Measurements from ENCODE around the gene VEGFB. TPM values are rescaled to one million over a fixed set of nuclear protein-coding genes. Genes with fewer than 3 reads are reported as not detected.

The VEGFB gene
- total RNA-seq, 1 experiment from 2014 or later: 101 TPM

DNA sequence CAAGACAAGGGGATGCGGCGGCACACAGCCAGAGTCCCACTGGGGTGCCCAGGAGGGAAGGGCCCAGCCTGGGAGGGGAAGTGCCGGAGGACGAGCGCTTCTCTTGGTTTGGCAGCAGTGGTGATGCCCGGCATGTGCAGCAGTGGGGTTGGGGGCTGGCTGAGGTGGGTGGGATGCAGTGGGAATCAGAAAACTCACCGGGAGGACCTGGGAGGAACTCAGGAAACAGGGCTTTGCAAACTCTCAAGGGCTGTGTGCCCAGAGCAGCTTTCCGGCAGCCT is 24.9 kb upstream of the VEGFB start:
- Histone ChIP-seq H3K27ac (ENCODE audit: low read length) (no peak overlapping the region), H3K9me3 (ENCODE audit: control insufficient read depth, insufficient read depth, low read depth, low read length) (no peaks in the 10 kb centered on the region), H3K4me1 (ENCODE audit: control insufficient read depth, insufficient read depth, low read length) (no peaks in the 10 kb centered on the region; the same call in 1 of the 2 replicates), H3K36me3 (ENCODE audit: control insufficient read depth, insufficient read depth, low read length) (no peaks in the 10 kb centered on the region; the same call in none of the 2 replicates), H3K4me3 (ENCODE audit: low read depth in 2 of 2, low read length in 2 of 2) (no peak overlapping the region), H3K27me3 (ENCODE audit: control insufficient read depth, insufficient read depth, low read length) (no peaks in the 10 kb centered on the region)
- ATAC-seq (no peak), DNase-seq (ENCODE audit: low read depth, low spot score) (no peak)
- POLR2A ChIA-PET: no interaction called here
- in situ Hi-C loops (cut with HindIII; ENCODE audit: low pct_unique_long_range_greater_than_20kb, low sequenced_read_pairs): no loop called here
- TF ChIP-seq POLR2AphosphoS5 (IDR thresholded peaks at IDR 0.05; ENCODE audit: low read depth, low read length) (no peak), TCF7L2 (IDR thresholded peaks at IDR 0.05; ENCODE audit: low read depth, low read length) (no peak), SIN3A (IDR thresholded peaks at IDR 0.05; ENCODE audit: borderline replicate concordance, insufficient read depth, low read depth, low read length) (no peak)
- TF ChIP-seq, protein P1, sequence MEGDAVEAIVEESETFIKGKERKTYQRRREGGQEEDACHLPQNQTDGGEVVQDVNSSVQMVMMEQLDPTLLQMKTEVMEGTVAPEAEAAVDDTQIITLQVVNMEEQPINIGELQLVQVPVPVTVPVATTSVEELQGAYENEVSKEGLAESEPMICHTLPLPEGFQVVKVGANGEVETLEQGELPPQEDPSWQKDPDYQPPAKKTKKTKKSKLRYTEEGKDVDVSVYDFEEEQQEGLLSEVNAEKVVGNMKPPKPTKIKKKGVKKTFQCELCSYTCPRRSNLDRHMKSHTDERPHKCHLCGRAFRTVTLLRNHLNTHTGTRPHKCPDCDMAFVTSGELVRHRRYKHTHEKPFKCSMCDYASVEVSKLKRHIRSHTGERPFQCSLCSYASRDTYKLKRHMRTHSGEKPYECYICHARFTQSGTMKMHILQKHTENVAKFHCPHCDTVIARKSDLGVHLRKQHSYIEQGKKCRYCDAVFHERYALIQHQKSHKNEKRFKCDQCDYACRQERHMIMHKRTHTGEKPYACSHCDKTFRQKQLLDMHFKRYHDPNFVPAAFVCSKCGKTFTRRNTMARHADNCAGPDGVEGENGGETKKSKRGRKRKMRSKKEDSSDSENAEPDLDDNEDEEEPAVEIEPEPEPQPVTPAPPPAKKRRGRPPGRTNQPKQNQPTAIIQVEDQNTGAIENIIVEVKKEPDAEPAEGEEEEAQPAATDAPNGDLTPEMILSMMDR (IDR thresholded peaks at IDR 0.05): no peak
- TF ChIP-seq, protein P2, sequence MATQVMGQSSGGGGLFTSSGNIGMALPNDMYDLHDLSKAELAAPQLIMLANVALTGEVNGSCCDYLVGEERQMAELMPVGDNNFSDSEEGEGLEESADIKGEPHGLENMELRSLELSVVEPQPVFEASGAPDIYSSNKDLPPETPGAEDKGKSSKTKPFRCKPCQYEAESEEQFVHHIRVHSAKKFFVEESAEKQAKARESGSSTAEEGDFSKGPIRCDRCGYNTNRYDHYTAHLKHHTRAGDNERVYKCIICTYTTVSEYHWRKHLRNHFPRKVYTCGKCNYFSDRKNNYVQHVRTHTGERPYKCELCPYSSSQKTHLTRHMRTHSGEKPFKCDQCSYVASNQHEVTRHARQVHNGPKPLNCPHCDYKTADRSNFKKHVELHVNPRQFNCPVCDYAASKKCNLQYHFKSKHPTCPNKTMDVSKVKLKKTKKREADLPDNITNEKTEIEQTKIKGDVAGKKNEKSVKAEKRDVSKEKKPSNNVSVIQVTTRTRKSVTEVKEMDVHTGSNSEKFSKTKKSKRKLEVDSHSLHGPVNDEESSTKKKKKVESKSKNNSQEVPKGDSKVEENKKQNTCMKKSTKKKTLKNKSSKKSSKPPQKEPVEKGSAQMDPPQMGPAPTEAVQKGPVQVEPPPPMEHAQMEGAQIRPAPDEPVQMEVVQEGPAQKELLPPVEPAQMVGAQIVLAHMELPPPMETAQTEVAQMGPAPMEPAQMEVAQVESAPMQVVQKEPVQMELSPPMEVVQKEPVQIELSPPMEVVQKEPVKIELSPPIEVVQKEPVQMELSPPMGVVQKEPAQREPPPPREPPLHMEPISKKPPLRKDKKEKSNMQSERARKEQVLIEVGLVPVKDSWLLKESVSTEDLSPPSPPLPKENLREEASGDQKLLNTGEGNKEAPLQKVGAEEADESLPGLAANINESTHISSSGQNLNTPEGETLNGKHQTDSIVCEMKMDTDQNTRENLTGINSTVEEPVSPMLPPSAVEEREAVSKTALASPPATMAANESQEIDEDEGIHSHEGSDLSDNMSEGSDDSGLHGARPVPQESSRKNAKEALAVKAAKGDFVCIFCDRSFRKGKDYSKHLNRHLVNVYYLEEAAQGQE (IDR thresholded peaks at IDR 0.05; ENCODE audit: insufficient read depth in 1 of 2, low read depth in 2 of 2, low read length in 1 of 2): no peak
- intact Hi-C loops (cut with micrococcal nuclease; ENCODE audit: unreplicated experiment): no loop called here
- CTCF ChIA-PET: no interaction called here
- no TSS peak for BruUV-seq (replicated peaks)

DNA sequence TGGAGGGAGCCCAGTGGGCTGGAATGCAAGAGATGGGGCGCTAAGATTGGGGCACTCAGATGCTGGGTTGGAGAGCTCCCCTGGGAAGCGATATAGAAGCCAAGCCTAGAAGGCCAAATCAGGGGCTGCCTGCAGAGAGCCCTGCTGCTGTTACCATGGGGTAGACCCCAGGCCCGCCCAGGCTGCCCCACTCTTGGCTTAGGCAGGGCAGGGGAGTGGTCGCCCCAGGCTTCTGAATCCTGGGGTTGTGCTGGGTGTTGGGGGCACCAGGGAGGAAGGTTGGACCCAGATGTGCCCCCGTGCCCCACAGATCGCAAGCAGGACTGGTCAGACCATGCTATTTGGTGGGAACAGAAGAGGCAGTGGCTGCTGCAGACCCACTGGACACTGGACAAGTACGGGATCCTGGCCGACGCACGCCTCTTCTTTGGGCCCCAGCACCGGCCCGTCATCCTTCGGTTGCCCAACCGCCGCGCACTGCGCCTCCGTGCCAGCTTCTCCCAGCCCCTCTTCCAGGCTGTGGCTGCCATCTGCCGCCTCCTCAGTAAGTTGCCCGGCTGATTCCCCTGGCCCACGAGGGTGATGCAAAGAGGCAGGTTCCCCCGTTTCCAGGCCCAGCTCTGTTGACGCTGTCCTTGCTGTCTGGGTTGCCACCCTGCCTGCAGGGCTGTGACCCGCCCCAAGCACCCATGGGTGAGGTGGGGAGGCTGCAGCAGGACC is 23.9 kb upstream of the VEGFB start:
- Histone ChIP-seq H3K4me1 (ENCODE audit: control insufficient read depth, insufficient read depth, low read length) (no peaks in the 10 kb centered on the region; the same call in 1 of the 2 replicates), H3K27ac (ENCODE audit: low read length) (no peak overlapping the region), H3K36me3 (ENCODE audit: control insufficient read depth, insufficient read depth, low read length) (no peaks in the 10 kb centered on the region; the same call in 1 of the 2 replicates), H3K4me3 (ENCODE audit: low read depth in 2 of 2, low read length in 2 of 2) (no peak overlapping the region), H3K9me3 (ENCODE audit: control insufficient read depth, insufficient read depth, low read depth, low read length) (no peaks in the 10 kb centered on the region), H3K27me3 (ENCODE audit: control insufficient read depth, insufficient read depth, low read length) (no peaks in the 10 kb centered on the region)
- no peak for ATAC-seq
- no peak for DNase-seq (ENCODE audit: low read depth, low spot score)
- intact Hi-C loops (cut with micrococcal nuclease; ENCODE audit: unreplicated experiment): no loop called here
- POLR2A ChIA-PET: no interaction called here
- CTCF ChIA-PET: interaction anchor here (0.6 kb wide), 1 partner anchor 57 kb away, joined by 6 read pairs; no protein-coding TSS in a partner anchor
- no TSS peak for BruUV-seq (replicated peaks)
- in situ Hi-C loops (cut with HindIII; ENCODE audit: low pct_unique_long_range_greater_than_20kb, low sequenced_read_pairs): no loop called here
- TF ChIP-seq, protein P2 (IDR thresholded peaks at IDR 0.05; ENCODE audit: insufficient read depth in 1 of 2, low read depth in 2 of 2, low read length in 1 of 2): no peak
- no peak for TF ChIP-seq SIN3A (IDR thresholded peaks at IDR 0.05; ENCODE audit: borderline replicate concordance, insufficient read depth, low read depth, low read length)
- no peak for TF ChIP-seq POLR2AphosphoS5 (IDR thresholded peaks at IDR 0.05; ENCODE audit: low read depth, low read length)
- no peak for TF ChIP-seq TCF7L2 (IDR thresholded peaks at IDR 0.05; ENCODE audit: low read depth, low read length)
- TF ChIP-seq, protein P1 (IDR thresholded peaks at IDR 0.05): no peak

All from Panc1 (cell line).